HTR-8/SVneo (cell line): Measurements from ENCODE around the gene SLC25A33.
"Not testable (repeated sequence)": the region's sequence is repeated elsewhere in the genome, so short reads cannot be mapped to it uniquely, and the experiment has no call there.

Experiments used
- DNase-seq: peaks from one replicate; pipeline ENCODE4 v3.0.0; 2011; ENCODE audit warnings: low spot score, mixed read lengths; ENCODE audit not compliant: insufficient read length
- FAIRE-seq: peaks from 2 replicates; lab custom pipeline; 2011; peaks lifted over from hg19 to GRCh38; lab: Jason Lieb, UNC

The SLC25A33 gene

GRCh38 chr1:9615316-9616063 is 76.2 kb downstream of the SLC25A33 start:
- peak; percentile 61 for DNase-seq
- no peak for FAIRE-seq

DNA sequence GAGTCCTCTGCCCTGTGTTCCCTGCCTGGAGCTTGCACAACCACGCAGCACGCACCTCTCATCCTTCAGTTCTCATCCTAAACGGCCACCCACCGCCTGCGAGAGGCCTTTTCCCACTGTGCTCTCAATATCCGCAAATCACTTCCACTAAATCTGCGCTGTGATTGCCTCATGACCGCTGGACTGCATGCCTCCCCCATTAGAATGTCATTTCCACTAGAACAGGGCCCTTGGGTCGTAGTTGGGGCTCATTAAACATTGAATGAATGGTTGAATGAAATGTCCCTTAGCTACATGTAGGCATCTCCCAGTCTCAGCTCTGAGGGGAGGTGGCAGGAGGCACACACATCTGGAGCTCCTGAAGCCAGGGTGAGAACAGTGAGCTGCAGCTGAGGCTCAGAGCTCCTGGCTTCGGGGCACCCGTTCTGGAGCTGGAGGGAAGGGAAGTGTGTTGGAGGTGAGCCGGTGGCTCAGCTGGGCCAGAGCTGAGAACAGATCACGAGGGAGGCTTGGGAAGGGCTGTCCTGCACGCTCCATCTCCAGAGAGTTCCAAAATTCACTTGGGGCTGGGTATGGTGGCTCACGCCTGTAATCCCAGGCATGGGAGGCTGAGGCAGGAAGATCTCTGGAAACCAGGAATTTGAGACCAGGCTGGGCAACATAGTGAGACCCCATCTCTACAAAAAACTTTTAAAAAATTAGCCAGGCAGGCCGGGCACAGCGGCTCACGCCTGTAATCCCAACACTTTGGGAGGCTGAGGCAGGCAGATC is 79.8 kb downstream of the SLC25A33 start:
- DNase-seq: no peak
- FAIRE-seq: no peak

DNA sequence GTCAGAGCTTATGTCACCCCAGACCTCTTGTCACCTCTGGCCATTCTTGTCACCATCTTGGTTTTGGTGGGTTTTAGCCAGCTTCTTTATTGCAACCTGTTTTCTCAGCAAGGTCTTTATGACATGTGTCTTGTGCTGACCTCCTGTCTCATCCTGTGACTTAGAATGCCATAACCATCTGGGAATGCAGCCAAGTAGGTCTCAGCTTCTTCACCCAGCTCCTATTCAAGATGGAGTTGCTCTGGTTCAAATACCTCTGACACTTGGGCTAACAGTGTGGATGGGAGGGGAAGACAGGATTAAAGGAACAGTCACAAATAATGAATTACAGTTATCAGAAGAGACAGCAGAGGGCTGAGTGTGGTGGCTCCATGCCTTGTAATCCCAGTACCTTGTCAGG is 81.8 kb downstream of the SLC25A33 start:
- FAIRE-seq (no peak), DNase-seq (no peak)

- FAIRE-seq (no peak), DNase-seq (no peak)
Measured at GRCh38 chr1:9624081-9624480, 84.8 kb downstream of the SLC25A33 start.

DNA sequence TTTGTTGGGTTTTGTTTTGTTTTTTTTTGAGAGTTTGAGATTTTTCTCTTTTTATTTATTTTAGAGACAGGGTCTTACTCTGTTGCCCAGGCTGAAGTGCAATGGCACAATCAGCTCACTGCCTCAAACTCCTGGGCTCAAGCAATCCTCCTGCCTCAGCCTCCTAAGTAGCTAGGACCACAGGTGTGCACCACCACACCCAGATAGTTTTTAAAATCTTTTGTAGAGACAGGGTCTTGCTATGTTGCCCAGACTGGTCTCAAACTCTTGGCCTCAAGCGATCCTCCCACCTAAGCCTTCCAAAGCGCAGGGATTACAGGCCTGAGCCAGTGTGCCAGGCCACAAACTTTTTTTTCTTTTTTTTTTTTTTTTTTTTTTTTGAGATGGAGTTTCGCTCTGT is 85.8 kb downstream of the SLC25A33 start:
- not testable (repeated sequence) for DNase-seq, FAIRE-seq

DNA sequence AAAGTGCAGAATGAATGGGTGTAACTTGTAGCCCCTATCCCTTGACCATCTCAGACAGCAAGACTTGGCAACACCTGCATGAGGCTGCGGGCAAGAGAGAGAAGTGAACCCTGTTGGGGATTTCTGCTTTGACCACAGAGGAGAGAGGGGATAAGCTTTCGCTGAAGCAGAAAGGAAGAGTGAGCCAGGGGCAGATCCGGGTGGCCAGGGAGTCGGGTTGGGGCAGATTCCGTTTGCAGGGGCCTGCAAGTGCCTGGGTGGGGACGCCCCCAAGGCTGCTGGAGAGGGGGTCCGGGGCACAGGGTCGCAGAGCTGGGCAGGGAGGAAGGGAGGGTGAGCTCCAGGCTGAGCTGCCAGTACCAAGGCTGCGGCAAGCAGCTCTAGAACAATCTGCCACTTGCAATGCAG is 86.9 kb downstream of the SLC25A33 start:
- FAIRE-seq (no peak), DNase-seq (no peak)

DNA sequence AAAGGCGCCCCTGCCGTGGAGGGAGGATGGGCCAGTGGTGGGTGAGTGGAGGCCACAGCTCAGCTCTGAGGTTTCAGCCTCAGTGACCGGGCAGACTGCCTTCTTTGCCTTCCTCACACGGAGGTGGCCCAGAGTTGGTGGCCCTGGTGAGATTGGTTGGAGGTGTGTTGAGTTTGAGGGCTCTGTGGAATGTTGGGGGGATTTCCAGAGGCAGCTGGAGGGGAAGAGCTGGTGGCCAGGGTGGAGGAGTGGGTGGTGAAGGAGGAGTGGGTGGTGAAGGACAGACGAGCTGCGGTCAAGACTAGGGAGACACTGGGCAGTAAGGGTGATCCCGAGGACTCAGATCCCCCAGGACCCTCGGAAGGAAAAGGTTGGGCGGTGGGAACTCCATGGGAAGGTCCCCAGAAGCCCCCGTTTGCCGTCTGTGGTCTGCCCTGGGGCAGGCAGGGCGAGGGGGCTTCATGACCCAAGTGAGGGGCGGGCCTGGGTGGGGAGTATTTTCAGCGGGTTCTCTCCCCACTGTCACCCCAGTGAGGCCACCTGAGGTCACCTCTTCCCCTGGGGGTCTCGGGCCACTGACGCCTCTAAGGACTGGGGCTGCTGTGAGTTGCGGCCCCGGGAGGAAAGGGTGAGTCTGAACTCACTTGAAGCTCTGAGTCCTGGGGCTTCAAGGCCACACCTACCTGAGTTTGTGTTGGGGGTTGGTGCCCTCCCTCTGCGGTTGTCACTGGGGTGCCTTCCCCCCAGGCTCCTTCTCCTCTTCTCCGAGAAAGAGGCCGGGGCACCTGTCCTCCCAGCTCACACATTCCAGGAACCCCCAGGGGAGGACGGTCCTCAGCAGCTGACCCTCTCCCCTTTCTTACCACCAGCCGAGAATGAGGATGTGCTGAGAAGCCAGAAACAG is 89.5 kb downstream of the SLC25A33 start:
- FAIRE-seq: no peak
- DNase-seq: no peak

DNA sequence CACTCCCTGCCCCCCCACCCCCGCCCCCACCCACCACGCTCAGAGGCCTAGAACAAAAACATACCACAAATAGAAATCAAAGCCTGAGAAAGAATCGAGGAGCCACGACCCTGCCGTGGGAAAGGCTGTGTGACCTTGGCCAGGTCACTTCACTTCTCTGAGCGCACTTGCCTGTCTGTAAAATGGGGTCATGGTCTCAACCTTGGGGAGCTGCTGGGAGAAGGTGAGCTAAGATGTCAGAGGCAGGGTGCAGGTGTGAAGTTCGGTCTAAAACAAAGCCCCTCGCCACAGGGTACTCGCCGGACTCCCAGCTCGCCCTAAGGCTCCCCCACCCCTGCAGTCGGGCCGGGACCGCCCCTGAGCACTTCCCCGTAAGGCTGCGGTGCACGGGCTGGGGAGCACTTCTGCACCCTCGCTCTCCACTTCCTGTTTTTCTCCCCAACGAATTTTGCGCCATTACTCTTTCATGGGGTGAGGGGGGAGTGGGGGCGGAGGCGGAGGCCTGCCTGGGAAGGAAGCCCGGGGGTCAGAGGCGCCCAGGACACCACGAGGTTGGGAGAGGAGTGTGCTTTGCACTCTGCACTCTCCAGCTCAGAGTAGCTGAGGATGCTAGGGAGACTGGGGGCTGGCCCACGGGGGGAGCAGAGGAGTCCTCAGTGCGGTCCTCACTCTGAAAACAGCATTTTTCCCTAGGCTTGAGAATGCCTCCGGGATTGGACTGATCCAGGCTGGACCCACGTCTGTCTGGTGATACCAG is 90.4 kb downstream of the SLC25A33 start:
- DNase-seq (no peak), FAIRE-seq (no peak)

DNA sequence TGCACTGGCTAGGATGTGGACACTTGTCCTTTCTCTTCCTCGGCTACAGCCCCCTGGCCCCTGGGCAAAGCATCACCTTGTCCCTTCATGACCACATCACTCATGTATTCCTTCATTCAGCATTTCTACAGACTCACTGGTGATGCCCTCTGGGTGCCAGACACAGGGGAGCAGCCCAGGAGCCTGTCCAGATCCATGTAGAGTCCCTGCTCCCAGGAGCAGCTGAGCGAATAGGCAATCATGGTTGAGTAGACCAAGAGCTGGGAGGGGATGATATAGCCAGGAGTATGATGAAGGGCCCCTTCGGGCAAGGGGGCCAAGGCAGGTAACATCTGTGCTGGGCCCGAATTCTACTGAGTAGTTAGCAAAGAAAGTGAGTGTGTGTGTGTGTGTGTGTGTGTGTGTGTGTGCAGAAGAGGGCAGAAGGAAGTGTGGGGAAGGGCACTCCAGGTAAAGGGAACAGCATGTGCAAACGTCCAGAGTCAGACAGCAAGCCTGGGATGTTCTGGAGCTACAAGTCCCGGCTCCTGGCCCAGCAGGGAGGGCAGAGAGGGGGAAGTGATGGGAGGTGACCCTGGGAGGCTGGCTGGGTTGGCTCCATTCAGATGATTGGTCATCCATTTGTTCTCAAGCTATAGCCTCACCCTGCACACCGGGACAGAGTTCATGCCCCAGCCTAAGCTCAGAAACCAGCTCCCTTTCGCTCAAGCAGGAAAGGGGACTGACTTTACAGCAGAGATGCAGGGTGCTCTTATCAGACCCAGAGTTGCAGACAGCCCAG is 91.3 kb downstream of the SLC25A33 start:
- FAIRE-seq: no peak
- no peak for DNase-seq

DNA sequence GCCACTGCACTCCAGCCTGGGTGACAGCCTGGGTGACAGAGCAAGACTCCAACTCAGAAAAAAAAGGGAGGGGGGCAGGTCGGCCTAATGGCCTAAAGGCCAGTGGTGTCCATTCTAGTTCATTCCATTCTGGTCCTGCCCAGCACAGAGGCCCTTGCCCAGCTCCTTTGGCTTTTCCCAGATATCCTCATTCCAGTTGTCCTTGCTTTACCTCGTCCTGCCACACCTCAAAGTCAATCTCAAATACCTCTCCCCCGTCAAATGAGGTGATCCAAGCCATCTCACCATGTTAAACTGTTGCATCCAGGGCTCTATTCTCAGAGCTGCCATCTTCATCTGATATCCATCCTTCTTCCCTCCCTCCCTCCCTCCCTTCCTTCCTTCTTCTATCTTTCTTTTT is 92.3 kb downstream of the SLC25A33 start:
- no peak for DNase-seq
- FAIRE-seq: no peak

- DNase-seq (no peak), FAIRE-seq (no peak)
Measured at GRCh38 chr1:9633493-9633892, 94.2 kb downstream of the SLC25A33 start.

GRCh38 chr1:9634582-9634981 is 95.3 kb downstream of the SLC25A33 start:
- DNase-seq: no peak
- FAIRE-seq: no peak
